HEK293 (cell line): ENCODE data around the gene BIVM.

Source experiments
- CTCF ChIP-seq: fragments of 450-650 bp; formaldehyde crosslinking; IDR thresholded peaks from 2 replicates; pipeline ENCODE4 v1.5.1; 2016; ENCODE audit warnings: missing biosample characterization, missing genetic modification characterization
- ZNF10 ChIP-seq: fragments of 450-650 bp; formaldehyde crosslinking; IDR thresholded peaks from 2 replicates; pipeline ENCODE4 v1.5.1; 2017; ENCODE audit warnings: missing biosample characterization, missing genetic modification characterization
- TF ChIP-seq, protein P1 (sequence below): fragments of 450-650 bp; formaldehyde crosslinking; IDR thresholded peaks from 2 replicates; pipeline ENCODE4 v1.5.1; 2016; ENCODE audit warnings: missing biosample characterization, missing genetic modification characterization

- TF ChIP-seq ZNF10, result no peak
- TF ChIP-seq, protein P1, sequence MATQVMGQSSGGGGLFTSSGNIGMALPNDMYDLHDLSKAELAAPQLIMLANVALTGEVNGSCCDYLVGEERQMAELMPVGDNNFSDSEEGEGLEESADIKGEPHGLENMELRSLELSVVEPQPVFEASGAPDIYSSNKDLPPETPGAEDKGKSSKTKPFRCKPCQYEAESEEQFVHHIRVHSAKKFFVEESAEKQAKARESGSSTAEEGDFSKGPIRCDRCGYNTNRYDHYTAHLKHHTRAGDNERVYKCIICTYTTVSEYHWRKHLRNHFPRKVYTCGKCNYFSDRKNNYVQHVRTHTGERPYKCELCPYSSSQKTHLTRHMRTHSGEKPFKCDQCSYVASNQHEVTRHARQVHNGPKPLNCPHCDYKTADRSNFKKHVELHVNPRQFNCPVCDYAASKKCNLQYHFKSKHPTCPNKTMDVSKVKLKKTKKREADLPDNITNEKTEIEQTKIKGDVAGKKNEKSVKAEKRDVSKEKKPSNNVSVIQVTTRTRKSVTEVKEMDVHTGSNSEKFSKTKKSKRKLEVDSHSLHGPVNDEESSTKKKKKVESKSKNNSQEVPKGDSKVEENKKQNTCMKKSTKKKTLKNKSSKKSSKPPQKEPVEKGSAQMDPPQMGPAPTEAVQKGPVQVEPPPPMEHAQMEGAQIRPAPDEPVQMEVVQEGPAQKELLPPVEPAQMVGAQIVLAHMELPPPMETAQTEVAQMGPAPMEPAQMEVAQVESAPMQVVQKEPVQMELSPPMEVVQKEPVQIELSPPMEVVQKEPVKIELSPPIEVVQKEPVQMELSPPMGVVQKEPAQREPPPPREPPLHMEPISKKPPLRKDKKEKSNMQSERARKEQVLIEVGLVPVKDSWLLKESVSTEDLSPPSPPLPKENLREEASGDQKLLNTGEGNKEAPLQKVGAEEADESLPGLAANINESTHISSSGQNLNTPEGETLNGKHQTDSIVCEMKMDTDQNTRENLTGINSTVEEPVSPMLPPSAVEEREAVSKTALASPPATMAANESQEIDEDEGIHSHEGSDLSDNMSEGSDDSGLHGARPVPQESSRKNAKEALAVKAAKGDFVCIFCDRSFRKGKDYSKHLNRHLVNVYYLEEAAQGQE (tag by site-specific recombination), result no peak
- no peak for TF ChIP-seq CTCF (tag by site-specific recombination)
Measured at GRCh38 chr13:102854675-102855074, 55.8 kb downstream of the BIVM start.
